OCI-M2 (cell line): ENCODE data around the gene PDE4DIP.
"Not testable (repeated sequence)": the region's sequence is repeated elsewhere in the genome, so short reads cannot be mapped to it uniquely, and the experiment has no call there.

ENCODE experiments used
- DNase-seq: peaks from one replicate; lab custom pipeline; 2025; ENCODE audit not compliant: unreplicated experiment; lab: John Stamatoyannopoulos, UW

PDE4DIP gene

DNA sequence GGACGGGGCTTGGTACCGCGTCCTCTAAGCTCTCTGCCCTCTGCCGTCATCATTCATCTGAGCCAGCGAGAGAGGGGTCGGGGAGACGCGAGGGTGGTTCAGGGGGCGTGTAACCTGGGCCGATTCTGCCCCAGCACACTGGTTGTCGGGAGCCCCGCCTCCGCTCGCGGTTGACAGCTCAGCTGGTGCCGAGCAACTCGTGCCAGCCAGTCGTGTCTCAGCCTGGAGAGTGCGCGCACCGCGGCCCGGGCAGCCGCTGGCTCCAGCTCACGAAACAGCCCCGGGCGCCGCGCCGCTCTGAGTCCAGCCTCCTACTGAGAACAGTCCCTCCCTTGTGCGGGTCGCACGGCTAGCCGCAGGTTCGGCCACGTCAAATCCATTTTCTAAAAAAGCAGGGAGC, at the start of gene PDE4DIP:
Gene PDE4DIP, plus strand, starts transcription at position 209 of the 400 bp plus-strand sequence. CDS start 347 bp downstream, outside the sequence.
- not testable (repeated sequence) for DNase-seq

DNA sequence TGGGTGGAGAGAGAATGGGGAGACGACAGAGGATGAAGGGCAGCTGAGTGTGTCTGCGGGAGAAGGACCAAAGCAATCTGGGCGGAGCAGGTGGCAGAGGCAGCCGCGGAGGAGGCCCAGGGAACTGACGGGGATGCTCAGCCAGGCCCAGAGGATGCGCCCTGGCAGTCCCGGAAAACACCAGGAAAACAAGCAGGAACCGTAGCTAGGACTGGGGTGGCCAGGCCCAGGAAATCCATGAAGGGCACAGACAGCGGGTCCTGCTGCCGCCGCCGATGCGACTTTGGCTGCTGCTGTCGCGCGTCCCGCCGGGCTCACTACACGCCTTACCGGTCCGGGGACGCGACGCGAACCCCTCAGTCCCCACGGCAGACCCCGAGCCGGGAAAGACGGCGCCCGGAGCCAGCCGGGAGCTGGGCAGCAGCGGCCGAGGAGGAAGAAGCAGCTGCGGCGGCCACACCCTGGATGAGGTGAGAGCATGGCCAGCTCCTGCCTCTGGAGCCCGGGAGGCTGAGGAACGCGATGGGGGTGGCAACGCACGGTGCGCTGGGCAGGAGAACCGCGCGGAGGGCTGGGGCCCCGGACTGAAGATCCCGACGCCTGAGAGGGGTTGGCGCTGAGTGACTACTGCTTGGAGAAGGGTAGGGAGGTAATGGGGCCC, 35.8 kb upstream of the PDE4DIP start:
- not testable (repeated sequence) for DNase-seq

DNA sequence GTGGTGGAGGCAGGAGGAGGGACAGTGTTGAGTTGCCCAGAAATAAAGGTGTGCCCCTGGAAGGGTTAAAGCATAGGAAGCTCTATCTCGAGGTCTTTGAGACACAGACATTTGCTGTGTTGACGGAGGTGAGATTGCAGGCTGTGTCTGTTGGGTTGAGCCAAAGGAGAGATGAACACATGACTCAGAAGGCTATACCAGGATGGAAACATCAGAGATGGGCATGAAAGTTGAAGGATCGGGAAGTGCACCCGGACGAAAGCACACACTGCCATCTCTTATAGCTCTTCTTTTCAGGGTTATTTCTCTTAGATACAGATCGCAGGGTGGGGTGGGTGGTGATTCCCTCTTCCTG, 35.3 kb upstream of the PDE4DIP start:
- not testable (repeated sequence) for DNase-seq

DNA sequence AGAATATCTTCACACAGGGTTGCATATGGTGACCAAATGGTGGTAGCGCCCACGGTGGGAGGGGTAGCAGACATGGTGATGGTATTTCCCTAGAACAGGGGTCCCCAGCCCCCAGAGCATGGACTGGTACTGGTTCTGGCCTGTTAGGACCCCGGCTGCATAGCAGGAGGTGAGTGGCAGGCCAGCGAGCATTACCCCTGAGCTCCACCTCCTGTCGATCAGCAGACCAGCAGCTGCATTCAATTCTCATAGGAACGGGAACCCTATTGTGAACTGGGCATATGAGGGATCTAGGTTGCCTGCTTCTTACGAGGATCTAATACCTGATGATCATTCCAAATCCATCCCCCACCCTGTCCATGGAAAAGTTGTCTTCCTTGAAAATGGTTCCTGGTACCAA, 22.0 kb upstream of the PDE4DIP start:
- not testable (repeated sequence) for DNase-seq

DNA sequence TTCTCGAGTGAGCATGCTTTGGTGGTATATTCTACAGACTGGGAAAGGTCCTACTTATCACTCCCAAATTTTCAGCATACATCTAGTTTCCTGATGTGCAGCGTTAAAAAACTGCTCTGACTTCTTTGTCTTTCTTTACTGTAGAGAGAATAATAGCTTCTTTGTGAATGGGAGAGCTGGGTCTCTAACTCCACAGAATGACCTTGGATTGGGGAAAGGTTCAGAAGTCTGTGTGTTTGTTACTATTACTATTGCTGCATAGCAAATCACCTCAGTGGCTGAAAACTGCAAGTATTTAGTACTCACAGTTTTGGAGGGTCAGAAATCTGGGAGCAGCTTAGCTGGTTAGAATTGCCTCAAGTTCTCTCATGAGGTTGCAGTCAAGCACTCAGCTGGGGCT, 20.4 kb upstream of the PDE4DIP start:
- not testable (repeated sequence) for DNase-seq

DNA sequence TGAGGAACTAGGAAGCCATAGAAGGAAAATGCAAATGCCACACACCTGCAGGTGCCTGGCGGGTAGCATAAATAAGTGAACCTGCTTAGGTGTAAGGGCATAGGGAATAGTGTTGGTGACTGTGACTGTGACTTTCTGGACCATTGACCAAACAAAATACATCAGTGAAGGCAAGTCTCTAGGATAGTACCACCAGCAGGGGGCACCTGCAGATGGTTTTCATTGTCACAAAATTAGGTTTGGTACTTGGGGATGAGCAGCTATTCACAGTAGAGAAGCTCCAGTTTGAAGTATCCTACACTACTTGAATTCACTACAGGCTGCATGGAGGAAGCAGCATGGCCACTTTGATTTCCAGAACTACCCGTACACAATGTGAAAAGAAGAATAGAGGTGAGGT, 19.2 kb upstream of the PDE4DIP start:
- DNase-seq = not testable (repeated sequence)

DNA sequence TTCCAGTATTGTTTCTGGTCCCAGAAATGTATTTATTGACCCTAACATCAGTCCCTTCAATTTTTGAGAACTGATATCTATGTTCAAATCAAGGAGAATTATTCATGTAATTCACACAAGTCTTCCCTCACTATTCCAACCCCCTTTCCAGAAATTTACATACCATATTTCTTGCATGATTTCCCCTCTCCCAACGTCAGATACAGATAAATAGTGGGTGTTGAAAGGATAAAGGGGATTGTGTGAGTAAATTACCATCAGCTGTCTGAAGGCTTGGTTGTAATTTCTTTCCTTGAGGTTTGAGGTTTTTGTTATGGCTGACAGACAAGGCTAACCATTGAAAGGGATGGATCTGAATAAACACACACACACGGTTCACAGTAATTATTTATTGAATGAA, 15.7 kb upstream of the PDE4DIP start:
- DNase-seq = not testable (repeated sequence)

DNA sequence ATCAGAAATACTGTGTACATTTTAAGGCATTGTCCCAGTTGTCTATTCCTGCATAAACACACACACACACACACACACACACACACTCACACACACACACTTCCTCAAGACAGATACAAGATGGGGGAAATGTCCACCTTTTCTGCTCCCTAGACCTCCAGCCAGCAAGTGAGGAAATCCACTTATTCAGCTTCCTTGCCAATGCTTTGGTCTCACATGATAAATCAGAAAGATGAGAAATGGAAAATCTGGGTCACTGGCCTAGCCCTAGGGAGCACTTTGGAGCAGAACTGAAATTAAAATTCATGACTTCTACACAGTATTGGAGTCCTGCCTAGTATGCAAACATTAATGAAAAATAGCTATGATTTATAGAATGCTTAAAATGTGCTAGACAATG, 15.3 kb upstream of the PDE4DIP start:
- not testable (repeated sequence) for DNase-seq

DNA sequence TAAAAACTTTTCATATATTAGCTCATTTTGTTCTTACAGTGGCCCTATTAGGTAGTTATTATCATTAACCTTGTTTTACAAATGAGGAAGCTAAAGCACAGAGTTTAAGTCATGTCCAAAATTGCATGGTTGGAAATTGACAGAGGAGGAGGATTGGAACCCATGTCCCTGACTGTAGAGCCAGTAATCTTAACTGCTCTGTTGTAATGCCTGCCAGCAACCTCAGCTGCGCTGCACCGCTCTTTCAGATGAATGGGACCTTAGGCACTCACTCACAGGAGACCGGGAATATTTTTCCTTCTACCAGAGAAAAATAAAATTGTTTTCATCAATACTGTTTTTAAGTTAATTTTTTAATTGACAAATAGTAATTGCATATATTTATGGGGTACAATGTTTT, 14.9 kb upstream of the PDE4DIP start:
- not testable (repeated sequence) for DNase-seq

DNA sequence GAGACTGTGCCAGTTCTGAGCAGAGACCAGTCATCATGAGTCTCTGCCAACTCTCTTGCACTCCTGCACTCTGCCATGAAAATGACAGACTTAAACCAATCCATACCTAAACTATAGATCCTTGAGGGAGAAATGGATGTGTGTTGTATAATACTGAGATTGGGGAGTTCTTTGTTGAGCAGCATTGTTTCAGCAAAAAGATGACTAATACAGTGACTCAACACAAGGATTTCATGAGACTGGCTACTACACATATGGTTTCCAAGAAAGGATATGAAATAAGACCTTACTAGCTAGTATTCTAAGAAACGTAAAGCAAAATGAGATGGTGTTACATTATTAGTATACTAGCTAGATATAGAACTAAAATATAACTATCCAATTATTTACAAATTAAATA, 3.0 kb upstream of the PDE4DIP start:
- not testable (repeated sequence) for DNase-seq

DNA sequence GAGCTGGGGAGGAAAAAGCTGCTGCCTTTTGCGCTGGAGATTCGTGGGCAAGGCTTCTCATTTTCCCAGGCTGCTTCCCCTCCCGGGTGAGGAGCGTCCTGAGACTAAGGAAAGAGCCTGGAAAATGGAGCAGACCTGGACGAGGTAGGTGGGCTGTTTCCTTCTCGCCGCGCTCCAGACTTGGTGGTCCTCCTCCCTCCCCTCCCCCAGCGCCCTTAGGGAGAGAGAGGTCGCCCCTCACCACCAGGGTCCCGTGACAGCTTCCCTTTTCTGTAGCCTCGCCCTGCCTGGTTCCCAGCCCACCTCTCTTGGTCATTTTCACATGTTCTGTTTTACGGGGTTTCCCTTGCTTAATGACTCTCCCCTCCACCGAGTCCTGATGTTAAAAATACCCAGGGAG, 423 bp downstream of the PDE4DIP start:
- DNase-seq = not testable (repeated sequence)

DNA sequence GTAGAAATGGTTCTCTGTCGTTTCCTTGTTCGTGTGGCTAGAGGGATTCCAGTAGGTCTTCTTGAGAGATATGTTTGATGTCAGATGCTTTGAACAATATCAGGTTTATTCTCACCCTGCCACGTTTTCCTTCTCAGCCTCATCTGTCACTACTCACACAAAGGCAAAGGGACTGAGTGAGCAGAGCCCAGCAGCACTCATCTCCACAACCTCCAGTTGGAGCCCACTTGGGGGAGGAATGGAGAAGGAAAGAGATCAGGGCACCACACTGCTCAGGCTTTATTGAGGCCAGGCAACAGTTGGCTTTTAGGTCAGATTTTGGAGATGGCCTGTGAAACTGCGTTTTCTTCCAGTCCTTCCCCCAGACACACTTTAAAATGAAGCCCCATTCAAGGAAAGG, 840 bp downstream of the PDE4DIP start:
- DNase-seq = not testable (repeated sequence)

DNA sequence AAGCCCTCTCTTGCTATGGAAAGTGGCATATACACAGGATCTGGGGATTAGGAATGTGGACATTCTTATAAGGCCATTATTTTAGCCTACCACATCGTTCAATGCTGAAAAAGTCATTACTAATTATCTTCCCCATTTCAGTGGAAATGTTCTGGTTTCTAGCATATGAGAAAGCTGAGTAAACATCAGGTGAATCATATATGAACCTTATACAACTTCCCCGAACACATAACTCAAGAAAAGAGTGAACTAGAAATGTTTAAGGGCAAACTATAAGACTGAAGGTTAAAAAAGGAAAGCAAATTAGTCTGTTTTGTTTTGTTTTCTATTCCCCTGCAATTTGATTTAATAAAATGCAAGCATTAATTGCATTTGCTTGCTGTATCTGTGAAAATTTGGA, 6.1 kb downstream of the PDE4DIP start:
- not testable (repeated sequence) for DNase-seq

DNA sequence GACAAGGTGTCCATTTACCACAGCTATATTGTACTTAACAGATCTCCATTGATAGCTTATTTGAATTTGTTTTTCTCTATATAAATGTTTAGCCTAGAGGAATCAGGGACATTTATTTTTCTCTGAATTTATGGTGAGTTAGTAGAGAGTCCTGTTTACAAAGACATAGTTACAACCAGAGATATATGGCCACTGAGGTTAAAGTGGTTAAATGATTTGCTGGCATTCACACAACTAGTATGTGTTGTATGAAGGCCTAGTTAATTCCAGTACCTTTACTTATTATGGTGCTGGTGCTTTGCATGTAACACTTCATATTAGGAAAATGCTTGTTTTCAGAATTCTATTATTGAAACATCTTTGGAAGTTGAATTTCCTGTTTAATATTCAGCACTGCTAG, 6.6 kb downstream of the PDE4DIP start:
- not testable (repeated sequence) for DNase-seq

DNA sequence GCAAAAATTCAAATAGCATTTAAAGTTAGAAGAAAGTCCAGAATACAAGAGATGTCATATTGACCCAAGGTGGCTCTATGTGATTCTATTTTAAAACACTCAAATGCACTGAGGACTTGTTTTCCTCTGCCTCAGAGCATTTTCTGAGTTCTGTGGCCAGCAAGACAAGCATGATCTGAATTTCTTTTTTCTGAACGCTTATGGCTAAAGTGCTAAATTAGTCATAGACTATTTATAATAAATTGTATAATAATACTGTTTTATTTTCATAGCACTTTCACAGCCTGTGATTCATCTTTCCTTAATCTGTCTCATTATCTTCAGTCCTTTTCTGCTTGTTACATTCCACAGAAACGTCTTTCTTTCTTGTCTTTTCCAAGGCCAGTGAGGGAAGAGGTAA, 7.5 kb downstream of the PDE4DIP start:
- not testable (repeated sequence) for DNase-seq

DNA sequence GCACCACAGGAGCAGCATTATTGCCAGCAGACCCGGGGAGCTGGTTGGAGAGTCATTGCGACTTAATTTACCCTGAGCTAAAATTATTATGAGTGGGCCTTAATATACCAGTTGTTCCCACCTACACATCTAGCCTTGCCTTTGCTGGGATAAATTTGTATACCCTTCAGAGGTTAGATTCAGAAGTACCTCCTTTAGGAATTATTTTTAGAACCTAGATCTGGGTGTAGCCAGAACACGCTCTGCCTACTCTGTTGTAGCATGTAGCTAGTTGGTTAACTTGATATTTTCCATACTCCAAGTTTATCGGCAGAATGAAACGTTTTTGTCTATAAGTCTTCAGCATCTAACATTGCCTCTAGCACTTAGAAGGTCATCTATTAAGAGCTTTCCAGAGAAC, 9.1 kb downstream of the PDE4DIP start:
- DNase-seq = not testable (repeated sequence)

DNA sequence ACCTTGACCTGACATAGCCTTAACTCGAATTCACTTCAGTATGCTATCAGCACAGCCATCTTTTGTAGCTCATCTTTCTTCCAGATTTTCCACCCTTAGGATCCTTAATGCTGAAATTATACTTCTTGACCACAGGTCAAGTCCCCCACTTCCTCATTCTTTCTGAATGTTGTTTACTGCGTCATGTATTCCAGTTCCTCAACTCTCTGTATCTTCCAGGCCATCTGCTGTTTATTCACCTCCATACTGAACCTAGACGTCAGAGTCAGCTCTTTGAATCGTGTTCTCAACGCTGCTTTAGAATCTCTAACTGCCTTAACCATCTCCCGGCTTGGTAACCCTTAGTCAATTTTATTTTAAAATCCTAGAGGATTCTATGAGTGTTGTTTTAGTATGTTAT, 9.8 kb downstream of the PDE4DIP start:
- not testable (repeated sequence) for DNase-seq

DNA sequence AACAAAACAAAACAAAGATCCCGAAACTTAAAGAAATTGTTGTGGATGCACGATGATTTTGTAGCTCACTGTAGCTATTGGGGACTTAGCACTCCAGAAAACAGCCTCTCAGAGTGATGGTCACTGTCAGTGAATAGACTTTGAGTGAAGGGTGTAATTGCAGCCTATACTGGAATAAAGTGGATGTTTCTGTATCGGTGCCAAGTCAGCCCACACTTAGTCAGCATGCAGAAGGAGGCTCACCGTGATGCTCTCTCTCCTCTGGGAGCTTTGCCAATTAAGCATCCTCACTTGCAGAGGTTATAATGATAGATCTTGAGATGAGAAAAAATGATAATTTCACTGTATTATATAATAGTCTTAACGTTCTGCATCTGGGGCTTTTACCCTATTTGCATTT, 11.1 kb downstream of the PDE4DIP start:
- DNase-seq = not testable (repeated sequence)

DNA sequence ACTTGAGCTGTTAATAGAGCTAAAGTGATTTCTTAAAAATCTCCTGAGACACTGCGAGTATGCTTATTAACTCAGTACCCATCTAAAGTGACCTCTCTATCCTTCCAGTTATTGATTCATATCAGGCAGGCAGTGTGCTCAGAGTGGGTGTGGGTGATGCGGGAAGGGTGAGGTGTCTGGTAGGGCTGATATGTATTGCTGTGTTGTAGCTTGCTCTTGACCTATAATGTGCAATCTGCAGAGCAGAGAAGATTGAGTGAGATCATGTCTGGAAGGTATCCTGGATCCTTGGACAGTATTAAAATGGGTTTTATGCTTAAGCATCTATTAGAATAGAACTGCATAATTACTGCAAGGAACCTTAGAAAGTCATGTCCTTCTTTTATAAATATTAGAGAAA, 15.8 kb downstream of the PDE4DIP start:
- not testable (repeated sequence) for DNase-seq

DNA sequence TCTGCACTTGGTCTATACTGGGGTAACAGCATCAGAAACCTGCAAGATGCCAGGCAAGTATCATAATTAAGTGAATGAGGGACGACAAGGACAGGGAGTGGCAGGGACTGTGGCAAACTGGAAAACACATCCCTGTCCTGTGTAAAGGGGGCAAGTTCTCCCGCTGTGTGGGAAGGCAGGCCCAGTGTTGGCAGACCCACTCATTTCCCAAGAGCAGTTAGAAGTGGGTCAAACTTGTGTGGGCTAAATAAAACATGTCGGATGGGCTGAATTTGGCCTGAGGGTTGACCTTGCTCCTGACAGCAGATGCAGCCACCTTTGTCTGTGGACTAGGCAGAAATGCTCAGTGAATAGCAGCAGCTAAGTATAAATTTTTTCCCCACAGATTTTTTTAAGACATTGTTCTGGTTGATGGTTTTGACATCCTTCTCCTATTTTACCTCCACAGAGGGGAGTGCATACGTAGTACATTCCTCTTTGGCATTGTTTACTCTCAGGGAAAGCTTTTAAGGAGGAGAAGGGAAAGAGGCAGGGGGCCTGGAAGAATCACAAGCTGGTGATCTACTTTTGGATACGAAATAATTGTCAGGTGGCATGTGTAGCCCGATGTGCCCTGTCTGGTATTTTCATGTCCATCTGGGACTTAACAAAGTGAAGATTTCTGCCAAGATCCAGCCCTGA, 16.5 kb downstream of the PDE4DIP start:
- not testable (repeated sequence) for DNase-seq

DNA sequence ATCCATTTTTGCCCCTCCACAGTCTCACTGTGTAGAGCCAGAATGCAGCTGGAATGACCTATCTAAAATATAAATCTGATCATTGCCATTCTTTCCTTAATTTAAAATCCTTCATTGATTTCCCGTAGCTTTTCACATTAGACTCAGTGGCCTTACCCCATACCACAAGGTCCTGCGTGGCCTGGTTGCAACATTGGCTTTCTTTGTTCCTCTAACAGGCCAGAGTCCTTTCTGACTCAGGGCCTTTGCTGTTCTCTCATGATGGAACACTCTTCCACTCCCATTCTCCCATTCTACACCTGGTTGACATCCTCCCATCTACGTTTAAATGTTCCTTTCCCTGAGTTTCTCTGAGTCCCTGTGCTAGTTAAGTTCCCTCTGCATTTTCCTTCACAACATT, 18.4 kb downstream of the PDE4DIP start:
- not testable (repeated sequence) for DNase-seq

DNA sequence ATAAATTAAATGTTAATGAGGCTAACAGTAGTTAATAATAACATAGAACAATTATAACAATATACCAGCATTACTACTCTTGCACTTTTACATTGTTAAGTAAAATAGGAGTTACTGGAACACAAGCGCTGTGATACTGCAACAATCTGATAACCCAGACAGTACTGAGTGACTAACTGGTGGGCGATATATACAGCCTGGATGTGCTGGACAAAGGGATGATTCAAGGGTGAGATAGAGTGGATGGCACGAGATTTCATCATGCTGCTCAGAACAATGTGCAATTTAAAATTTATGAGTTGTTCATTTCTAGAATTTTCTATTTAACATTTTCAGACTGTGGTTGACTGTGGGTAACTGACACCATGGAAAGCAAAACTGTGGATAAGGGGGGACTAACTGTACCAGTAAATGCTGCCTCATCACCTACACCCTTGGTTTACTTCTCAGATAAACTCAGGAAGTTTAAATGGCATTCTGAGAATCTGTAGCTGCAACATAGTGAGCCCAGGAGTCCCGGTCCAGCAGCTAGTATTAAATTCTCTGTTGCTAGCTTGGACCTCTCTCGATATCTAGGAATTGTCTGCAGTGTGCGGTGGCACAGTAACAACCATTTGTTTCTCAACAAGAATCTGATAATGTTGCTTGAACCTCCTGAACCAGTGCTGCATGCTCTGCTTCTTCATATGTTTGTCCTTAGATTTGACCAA, 24.9 kb downstream of the PDE4DIP start:
- DNase-seq = not testable (repeated sequence)
